Daoy (cell line): ENCODE data around the gene GALNT1. TPM values are rescaled to one million over a fixed set of nuclear protein-coding genes. Genes with fewer than 3 reads are reported as not detected.

ENCODE experiments used
- DNase-seq: peaks from one replicate; pipeline ENCODE4 v3.0.0-alpha.2; 2015; ENCODE audit warnings: low read depth
- total RNA-seq: library from RNA; depleted of rRNA; stranded (reverse); fragments of >200 nt; shearing (Covaris generic); gene quantifications from 2 replicates; pipeline ENCODE4 v1.2.3, GENCODE V29; 2014; rRNA removed

Gene GALNT1
- total RNA-seq, 1 experiment from 2014 or later, result 65.4 TPM

GRCh38 chr18:35755369-35755768 lies 173.8 kb downstream of the GALNT1 start:
- DNase-seq, result no peak

GRCh38 chr18:35756506-35757117 lies 175.1 kb downstream of the GALNT1 start:
- peak; percentile 43 for DNase-seq

Other genes with a start within 250 kb of the GALNT1 start
- gene ZNF24, start 237.3 kb upstream of the GALNT1 start, total RNA-seq, result 27.0 and 29.3 TPM in 2 replicates
- 0.74 and 5.4 TPM in 2 replicates for gene ZNF396, start 204.4 kb upstream of the GALNT1 start, total RNA-seq
- 3.9 and 5.2 TPM in 2 replicates for gene INO80C, start 83.8 kb upstream of the GALNT1 start, total RNA-seq